ENCODE results near the gene PLCD3. TPM values are rescaled to one million over a fixed set of nuclear protein-coding genes. Genes with fewer than 3 reads are reported as not detected.

Gene PLCD3
- total RNA-seq, 2 experiments from 2014 or later = 2.7 to 3.8 TPM

DNA sequence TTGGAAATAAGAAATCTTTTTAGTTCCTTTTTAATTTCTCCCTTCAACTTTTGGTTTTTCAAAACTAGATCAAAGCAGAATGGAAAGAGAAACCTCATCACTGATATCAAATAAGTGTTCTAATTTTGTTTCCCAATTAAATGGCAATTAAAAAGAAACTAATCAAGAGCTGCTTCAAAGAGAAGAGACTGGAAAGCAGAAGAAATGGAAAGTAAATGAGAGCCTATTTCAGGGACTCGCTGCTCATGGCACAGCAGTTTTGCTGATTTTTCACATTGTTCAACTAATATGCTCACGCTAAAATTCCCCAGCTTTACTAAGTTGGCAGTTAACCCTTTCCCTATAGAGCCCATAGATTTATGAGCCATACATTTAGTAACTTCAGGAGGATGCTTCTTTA is 64.7 kb downstream of the PLCD3 start:
- Mint-ChIP-seq H3K36me3 (peaks cover 28% of the 10 kb centered on the region), H3K27ac (peak overlapping the region; percentile 34), H3K4me1 (peaks cover 48% of the 10 kb centered on the region)

DNA sequence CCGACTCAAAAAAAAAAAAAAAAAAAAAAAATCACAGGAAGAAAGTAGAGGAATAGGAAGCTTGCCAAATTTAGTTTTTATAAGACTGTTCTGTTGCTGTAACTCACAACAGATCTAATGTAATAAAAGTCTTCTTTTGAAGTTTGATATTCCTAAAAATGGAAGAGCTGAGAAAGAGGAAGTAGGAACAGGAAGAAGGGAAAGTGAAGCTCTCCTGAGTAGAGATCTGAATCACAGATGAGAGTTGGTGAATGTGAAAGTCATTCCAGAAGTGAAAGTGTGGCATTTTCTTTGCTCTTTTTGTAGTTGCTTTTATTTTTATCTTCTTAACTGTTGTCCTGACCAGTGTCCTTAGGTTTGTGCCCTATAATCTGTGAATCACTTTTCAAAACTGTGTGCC is 69.1 kb downstream of the PLCD3 start:
- Mint-ChIP-seq H3K36me3 (peaks cover 40% of the 10 kb centered on the region), H3K9me3 (no peaks in the 10 kb centered on the region), H3K4me3 (peak overlapping the region; percentile 91), H3K27ac (peak overlapping the region; percentile 21), H3K4me1 (peaks cover 53% of the 10 kb centered on the region), H3K27me3 (no peaks in the 10 kb centered on the region)
- DNase-seq = no peak

More for the DNA sequence above, 64.7 kb downstream of the PLCD3 start:
- H3K4me3 Mint-ChIP-seq = no peak overlapping the region
- H3K9me3 Mint-ChIP-seq = no peaks in the 10 kb centered on the region
- no peaks in the 10 kb centered on the region for H3K27me3 Mint-ChIP-seq
- no peak for DNase-seq

DNA sequence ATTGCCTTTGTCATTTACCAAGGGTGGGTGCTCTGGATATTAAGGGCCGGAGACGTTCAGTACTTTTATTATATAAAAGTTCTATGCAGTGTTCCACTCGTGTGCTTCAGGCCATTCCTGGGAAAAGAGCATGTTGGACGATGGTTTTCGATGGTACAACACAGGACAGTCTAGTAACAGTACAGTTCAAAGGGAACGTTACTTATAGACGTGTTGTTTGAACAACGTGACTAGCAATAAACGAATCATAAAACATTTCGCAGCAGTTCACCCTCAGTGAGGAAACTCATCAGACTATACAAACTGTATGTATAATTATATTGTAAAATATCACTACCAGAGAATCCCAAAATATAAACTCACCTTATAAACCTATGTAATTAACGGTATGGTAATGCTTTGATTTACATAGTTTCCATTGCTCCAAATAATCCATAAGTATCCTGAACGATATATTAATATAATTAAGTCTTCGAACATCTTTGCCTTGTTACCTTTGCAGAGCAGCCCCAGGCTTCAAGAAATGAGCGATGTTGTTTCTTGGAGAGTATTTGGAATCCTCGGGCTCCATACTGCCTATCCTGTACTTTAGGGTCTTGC is 70.6 kb downstream of the PLCD3 start:
- Mint-ChIP-seq H3K27ac (peak overlapping the region; percentile 94), H3K9me3 (no peaks in the 10 kb centered on the region), H3K36me3 (peaks cover 31% of the 10 kb centered on the region), H3K27me3 (no peaks in the 10 kb centered on the region), H3K4me3 (peak overlapping the region; percentile 91), H3K4me1 (peaks cover 42% of the 10 kb centered on the region)
- no peak for DNase-seq

GRCh38 chr17:45060797-45061605 is 71.3 kb downstream of the PLCD3 start, which contains the start of gene NMT1:
NMT1 (plus strand) TSS chr17:45061317; CDS start chr17:45061330, 13 bp downstream.
- Mint-ChIP-seq H3K36me3 (peaks cover 31% of the 10 kb centered on the region), H3K27me3 (no peaks in the 10 kb centered on the region)

DNA sequence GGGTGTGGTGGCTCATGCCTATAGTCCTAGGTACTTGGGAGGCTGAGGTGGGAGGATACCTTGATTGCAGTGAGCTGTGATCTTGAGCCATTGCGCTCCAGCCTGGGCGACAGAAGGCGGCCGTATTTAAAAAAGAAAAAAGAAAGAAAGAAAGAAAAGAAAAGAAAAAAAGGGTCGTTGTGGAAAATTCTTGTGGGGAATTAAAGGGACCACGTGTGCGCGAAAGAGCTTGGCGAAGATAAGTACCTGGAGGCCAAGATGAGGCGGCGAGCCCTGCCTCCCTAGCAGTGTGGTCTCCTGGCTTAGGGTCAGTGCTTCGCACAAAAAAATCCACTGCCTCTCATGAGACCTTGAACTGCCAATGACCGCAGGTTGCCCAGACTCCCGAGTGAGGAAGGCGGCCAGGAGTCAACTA is 71.9 kb downstream of the PLCD3 start:
- peak overlapping the region; percentile 91 for H3K4me3 Mint-ChIP-seq
- no peaks in the 10 kb centered on the region for H3K27me3 Mint-ChIP-seq
- peak overlapping the region; percentile 96 for H3K27ac Mint-ChIP-seq
- peaks cover 31% of the 10 kb centered on the region for H3K36me3 Mint-ChIP-seq
- DNase-seq = no peak
- no peaks in the 10 kb centered on the region for H3K9me3 Mint-ChIP-seq
- peaks cover 44% of the 10 kb centered on the region for H3K4me1 Mint-ChIP-seq

More at GRCh38 chr17:45060797-45061605, 71.3 kb downstream of the PLCD3 start, which contains the start of gene NMT1:
- H3K27ac Mint-ChIP-seq = peak within 1 kb of the TSS; percentile 96
- peaks cover 42% of the 10 kb centered on the region for H3K4me1 Mint-ChIP-seq
- no peaks in the 10 kb centered on the region for H3K9me3 Mint-ChIP-seq
- DNase-seq = peak; percentile 97
- peak within 1 kb of the TSS; percentile 91 for H3K4me3 Mint-ChIP-seq

Other genes with a start within 250 kb of the PLCD3 start
- 100 to 1,000 TPM; 258 TPM for gene EFTUD2, start 233.1 kb downstream of the PLCD3 start, total RNA-seq
- gene GFAP, start 217.0 kb downstream of the PLCD3 start, total RNA-seq = not detected
- gene KIF18B, start 184.7 kb downstream of the PLCD3 start, total RNA-seq = 10 to 100 TPM; 36.7 to 37.1 TPM
- not detected for gene C1QL1, start 164.2 kb downstream of the PLCD3 start, total RNA-seq
- 10 to 100 TPM; 29.0 to 31.4 TPM for gene DCAKD, start 80.9 kb downstream of the PLCD3 start, total RNA-seq
- gene NMT1, start 71.2 kb downstream of the PLCD3 start, total RNA-seq = 100 to 1,000 TPM; 168 to 170 TPM
- gene ACBD4, start 3.2 kb upstream of the PLCD3 start, total RNA-seq = 1 to 10 TPM; 8.6 to 8.9 TPM
- 10 to 100 TPM; 36.0 to 36.5 TPM for gene HEXIM1, start 16.0 kb upstream of the PLCD3 start, total RNA-seq
- gene HEXIM2, start 29.4 kb upstream of the PLCD3 start, total RNA-seq = 1 to 10 TPM; 4.8 to 5.6 TPM
- gene FMNL1, start 89.4 kb upstream of the PLCD3 start, total RNA-seq = 100 to 1,000 TPM; 215 to 219 TPM
- under 1 TPM; 0.62 to 0.68 TPM for gene SPATA32, start 129.6 kb upstream of the PLCD3 start, total RNA-seq
- gene MAP3K14, start 184.5 kb upstream of the PLCD3 start, total RNA-seq = 10 to 100 TPM; 27.1 to 28.3 TPM